RWPE2 (cell line): ENCODE results near the gene SMAD6.

Experiments
- ATAC-seq: fragments of 200-7000 bp; cut with Tn5 transposase; 3 replicates; pipeline ENCODE4 v1.9.1; 2021; ENCODE audit warnings: low read depth
- DNase-seq: peaks from one replicate; pipeline ENCODE4 v3.0.0-alpha.2; 2020; ENCODE audit warnings: low spot score
- H3K27ac ChIP-seq: fragments of 450-650 bp; 2 replicates; pipeline ENCODE4 v1.5.1; 2017; ENCODE audit warnings: mild to moderate bottlenecking; ENCODE audit not compliant: poor library complexity, severe bottlenecking
- H3K27me3 ChIP-seq: fragments of 250-450 bp; sonication (Bioruptor Pico); 2 replicates; pipeline ENCODE4 v1.5.1; 2021; ENCODE audit warnings: mild to moderate bottlenecking, moderate library complexity; ENCODE audit not compliant: insufficient read depth, poor library complexity, severe bottlenecking
- H3K36me3 ChIP-seq: fragments of 250-450 bp; sonication (Bioruptor Pico); 2 replicates; pipeline ENCODE4 v1.5.1; 2020; ENCODE audit warnings: low read depth, mild to moderate bottlenecking, moderate library complexity
- H3K4me1 ChIP-seq: fragments of 250-450 bp; sonication (Bioruptor Pico); 2 replicates; pipeline ENCODE4 v1.5.1; 2021; ENCODE audit warnings: mild to moderate bottlenecking, moderate library complexity; ENCODE audit not compliant: insufficient read depth, poor library complexity, severe bottlenecking
- H3K4me3 ChIP-seq: fragments of 250-450 bp; sonication (Bioruptor Pico); 2 replicates; pipeline ENCODE4 v1.5.1; 2021; ENCODE audit warnings: mild to moderate bottlenecking, moderate library complexity; ENCODE audit not compliant: severe bottlenecking
- H3K9me3 ChIP-seq: fragments of 250-450 bp; sonication (Bioruptor Pico); 2 replicates; pipeline ENCODE4 v1.5.1; 2021; ENCODE audit warnings: mild to moderate bottlenecking, moderate library complexity; ENCODE audit not compliant: severe bottlenecking
- TF ChIP-seq, protein P1 (sequence below): fragments of 450-650 bp; IDR thresholded peaks from one replicate; pipeline ENCODE4 v1.5.1; 2017; ENCODE audit warnings: mild to moderate bottlenecking, moderate library complexity; ENCODE audit not compliant: poor library complexity, severe bottlenecking

The SMAD6 gene

GRCh38 chr15:66758844-66759243 lies 56.8 kb downstream of the SMAD6 start:
- peaks cover 7% of the 10 kb centered on the region for H3K9me3 ChIP-seq
- no peak overlapping the region for H3K4me3 ChIP-seq
- TF ChIP-seq, protein P1, sequence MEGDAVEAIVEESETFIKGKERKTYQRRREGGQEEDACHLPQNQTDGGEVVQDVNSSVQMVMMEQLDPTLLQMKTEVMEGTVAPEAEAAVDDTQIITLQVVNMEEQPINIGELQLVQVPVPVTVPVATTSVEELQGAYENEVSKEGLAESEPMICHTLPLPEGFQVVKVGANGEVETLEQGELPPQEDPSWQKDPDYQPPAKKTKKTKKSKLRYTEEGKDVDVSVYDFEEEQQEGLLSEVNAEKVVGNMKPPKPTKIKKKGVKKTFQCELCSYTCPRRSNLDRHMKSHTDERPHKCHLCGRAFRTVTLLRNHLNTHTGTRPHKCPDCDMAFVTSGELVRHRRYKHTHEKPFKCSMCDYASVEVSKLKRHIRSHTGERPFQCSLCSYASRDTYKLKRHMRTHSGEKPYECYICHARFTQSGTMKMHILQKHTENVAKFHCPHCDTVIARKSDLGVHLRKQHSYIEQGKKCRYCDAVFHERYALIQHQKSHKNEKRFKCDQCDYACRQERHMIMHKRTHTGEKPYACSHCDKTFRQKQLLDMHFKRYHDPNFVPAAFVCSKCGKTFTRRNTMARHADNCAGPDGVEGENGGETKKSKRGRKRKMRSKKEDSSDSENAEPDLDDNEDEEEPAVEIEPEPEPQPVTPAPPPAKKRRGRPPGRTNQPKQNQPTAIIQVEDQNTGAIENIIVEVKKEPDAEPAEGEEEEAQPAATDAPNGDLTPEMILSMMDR: no peak
- ATAC-seq: peak; percentile 74
- H3K27ac ChIP-seq: peak overlapping the region; percentile 19
- peaks cover 10% of the 10 kb centered on the region for H3K4me1 ChIP-seq
- no peaks in the 10 kb centered on the region for H3K36me3 ChIP-seq
- DNase-seq: no peak
- H3K27me3 ChIP-seq: no peaks in the 10 kb centered on the region

GRCh38 chr15:66760097-66760967 lies 58.3 kb downstream of the SMAD6 start:
- no peaks in the 10 kb centered on the region for H3K36me3 ChIP-seq
- H3K4me3 ChIP-seq: no peak overlapping the region
- no peak for DNase-seq
- no peaks in the 10 kb centered on the region for H3K27me3 ChIP-seq
- peaks cover 11% of the 10 kb centered on the region for H3K4me1 ChIP-seq
- no peak for ATAC-seq
- TF ChIP-seq, protein P1: no peak
- H3K9me3 ChIP-seq: peaks cover 3% of the 10 kb centered on the region
- H3K27ac ChIP-seq: no peak overlapping the region

DNA sequence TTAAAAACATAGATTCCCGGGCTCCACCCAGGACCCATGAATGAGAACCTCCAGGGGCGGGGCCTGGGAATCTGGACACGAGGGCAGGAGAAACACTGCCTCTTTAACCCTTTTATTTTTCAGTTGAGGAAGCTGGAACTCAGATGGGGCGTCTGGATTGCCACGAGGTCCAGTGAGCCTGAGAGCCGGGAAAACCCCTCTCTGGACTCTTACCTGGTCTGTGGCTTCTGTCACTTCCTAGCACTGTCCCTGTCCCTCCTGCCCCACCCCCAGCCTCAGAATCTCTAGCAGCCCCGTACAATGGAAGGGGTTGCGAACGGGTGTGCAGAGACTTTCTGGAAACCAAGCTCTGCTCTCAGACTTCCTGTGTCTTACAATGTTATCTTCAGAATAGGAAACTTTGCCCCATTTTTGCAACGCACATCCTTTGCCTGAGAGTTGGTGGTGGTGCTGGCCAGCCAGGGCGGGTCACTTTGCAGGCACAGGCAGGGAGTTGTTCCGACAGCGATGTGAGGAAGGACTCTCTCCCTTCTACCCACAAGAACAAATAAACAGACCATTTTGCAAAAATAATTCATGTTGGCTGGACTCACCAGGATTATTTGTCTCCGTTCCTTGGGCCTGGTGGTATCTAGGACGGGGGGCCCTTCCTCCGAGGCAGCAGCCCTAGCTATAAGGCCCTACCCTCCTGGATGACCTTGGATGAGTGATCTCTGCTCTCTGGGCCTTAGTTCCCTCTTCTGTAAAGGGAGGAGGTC lies 59.1 kb downstream of the SMAD6 start:
- ATAC-seq (no peak), DNase-seq (no peak)
- H3K27ac ChIP-seq: no peak overlapping the region
- TF ChIP-seq, protein P1: no peak
- no peak overlapping the region for H3K4me3 ChIP-seq
- H3K4me1 ChIP-seq: peaks cover 19% of the 10 kb centered on the region
- H3K27me3 ChIP-seq: no peaks in the 10 kb centered on the region
- H3K9me3 ChIP-seq: no peaks in the 10 kb centered on the region
- no peaks in the 10 kb centered on the region for H3K36me3 ChIP-seq

DNA sequence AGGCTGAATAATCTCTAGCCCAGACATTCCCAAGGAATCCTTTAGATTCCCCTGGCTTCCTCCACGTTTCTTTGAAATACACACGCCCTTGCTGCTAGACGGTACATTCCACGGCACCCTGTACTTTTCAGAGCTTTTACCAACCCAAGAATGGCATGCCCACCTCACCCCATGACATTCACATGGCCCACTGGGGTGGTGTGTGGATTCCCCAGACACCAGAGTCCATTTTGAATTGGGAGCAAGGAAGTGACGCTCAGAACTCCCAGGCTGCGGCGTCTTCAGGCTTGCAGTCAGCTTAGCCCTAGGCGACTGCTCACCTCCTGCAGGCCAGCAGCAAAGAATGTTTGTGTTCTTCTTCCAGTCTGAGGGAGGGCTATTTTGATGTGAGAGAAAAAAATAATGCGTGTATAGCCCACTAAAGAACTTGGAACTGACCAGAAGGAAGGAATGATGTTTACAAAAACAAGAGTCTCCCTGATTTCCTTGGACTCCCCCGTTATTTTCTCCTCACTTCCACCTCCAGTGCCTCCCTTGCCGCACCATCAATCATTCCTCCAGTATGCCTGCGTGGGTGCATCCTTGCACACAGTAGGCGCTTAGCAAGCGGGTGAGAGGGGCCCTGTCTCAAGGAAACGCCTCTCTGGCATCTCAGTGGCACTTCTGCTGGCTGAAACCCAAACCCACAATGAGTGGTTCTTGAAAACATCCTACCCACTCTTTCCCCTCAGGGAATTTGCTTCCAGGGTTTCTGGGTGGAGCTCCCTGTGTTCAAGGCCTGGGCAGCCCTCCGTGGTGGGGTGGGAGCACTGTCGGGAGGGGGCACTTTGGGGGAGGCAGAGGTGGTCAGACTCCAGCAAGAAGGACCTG lies 59.9 kb downstream of the SMAD6 start:
- H3K4me1 ChIP-seq: peaks cover 28% of the 10 kb centered on the region
- no peaks in the 10 kb centered on the region for H3K36me3 ChIP-seq
- no peak overlapping the region for H3K27ac ChIP-seq
- no peaks in the 10 kb centered on the region for H3K27me3 ChIP-seq
- TF ChIP-seq, protein P1: no peak
- H3K4me3 ChIP-seq: no peak overlapping the region
- H3K9me3 ChIP-seq: no peaks in the 10 kb centered on the region
- no peak for ATAC-seq
- DNase-seq: peak; percentile 65
